Stimulated activated CD8-positive, alpha-beta memory T cell treated with anti-CD3 and anti-CD28 coated beads, Interleukin-7, amount 100 ng/mL, for 4 hours (primary cell): ENCODE results near the gene P2RY6.

Experiments used
- DNase-seq, 2 donors: peaks; one replicate each; pipeline ENCODE4 v3.0.0-alpha.2; 2020; ENCODE audit warnings: low read depth in 2 of 2

Gene P2RY6

DNA sequence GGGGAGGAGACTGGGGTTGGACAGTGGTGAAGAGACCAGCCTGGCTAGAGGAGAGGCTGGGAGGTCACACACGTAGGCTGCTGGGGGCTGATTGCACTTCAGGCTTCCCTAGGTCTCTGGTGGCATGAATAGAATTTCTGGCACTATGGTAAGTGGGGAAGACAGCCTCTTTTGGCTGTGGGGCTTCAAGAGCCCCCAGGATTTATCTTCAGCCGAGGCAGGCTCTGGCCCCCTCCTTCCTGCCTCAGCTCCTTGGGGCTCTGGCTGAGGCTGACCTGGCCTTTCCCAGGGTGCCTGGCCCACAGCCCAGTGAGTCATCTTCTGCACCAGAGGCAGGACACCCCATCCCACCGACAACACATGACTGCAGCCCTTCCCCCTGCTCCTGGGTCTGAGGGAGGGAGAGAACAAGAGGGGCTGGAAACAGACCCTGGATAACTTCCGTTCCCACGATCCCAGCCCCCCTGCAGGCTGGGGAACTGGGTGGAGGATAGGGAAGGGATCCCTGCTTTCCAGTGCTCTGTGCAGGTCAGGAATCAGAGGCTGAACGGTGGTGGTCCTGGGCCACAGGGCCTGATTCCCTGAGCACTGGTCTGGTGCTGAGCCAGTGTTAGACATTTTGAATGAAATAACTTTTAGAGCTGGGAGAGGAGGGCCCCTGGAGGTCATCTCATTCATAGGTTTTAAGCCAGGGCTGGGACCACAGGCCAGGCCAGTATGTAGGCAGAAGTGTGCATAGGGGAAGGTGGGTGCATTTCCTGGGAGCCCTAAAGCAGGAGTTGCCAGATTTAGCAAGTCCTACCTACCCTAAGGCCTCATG lies 62.5 kb downstream of the P2RY6 start:
- no peak for DNase-seq

DNA sequence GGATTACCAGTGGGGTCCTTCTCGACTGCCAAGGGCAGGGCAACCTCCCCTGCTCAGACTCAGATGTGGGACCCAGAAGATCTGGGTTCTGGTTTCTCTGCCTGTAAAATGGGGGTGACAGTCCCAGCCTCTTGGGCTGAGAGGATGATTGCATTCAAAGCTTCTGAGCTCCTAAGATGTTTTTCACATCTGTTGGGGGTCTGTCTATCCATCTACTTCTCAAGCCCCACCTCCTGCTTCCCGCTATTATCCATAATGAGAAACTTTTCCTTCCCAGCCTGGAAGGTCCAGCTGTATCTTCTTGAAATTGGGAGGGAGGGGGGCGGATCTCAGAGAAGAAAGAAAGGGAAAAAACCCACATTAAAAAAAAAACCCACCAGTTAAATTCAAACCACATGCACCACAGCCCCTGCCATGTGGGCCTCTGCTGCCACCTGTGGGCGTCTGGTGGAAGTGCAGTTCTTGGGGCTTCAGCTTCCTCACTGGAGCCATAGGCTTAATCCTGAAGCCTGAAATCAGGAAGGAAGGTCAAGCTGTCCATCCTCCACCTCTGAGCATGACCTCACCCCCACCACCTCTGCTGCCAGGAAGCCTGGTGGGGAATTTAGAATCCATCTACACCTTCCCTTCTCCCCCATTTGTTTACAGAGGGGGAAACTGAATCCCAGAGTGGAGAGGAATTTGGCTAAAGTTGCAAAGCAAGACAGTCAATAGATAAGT lies 63.2 kb downstream of the P2RY6 start:
- peak; percentile 55 to 57 for DNase-seq

DNA sequence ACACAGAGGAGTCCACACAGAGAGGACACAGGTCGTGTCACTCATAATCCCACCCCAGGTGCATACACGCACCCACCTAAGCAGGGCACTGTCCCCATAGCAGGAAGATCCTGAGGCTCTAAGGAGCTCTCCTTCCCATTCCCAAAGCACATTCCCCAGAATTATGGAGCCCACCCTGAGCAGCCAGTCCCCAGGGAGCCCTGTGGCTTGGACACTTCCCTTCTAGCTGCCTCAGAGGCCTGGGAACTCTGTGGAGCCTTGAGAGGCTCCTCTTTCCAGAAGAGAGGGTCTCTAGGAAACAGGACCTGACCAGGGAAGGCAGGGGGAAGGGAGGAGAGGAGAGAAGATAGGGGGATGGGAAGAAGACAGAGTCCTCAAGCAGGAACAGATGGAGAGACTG lies 65.7 kb downstream of the P2RY6 start:
- no peak for DNase-seq

GRCh38 chr11:73338279-73338678 lies 66.1 kb downstream of the P2RY6 start:
- no peak for DNase-seq

GRCh38 chr11:73340164-73340563 lies 68.0 kb downstream of the P2RY6 start:
- no peak for DNase-seq

DNA sequence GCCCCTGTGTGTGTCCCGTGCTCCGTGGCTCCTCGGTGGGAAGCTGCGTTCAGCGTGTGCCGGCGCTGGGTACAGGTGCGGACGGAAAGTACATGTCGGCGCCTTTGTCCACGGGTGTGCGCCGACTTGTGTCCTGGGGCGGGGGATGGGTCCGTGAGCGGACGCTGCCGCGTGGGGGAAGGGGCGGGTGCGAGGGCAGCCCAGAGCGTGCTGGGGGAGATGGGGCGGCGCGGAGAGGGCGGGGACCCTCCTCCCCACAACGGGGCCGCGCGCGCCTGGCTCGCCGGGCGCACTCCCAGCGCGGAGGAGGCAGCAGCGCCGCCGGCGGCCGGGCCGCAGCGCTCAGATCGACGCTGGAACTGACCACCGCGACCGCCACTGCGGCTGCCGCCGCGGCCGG lies 70.5 kb downstream of the P2RY6 start:
- no peak for DNase-seq

DNA sequence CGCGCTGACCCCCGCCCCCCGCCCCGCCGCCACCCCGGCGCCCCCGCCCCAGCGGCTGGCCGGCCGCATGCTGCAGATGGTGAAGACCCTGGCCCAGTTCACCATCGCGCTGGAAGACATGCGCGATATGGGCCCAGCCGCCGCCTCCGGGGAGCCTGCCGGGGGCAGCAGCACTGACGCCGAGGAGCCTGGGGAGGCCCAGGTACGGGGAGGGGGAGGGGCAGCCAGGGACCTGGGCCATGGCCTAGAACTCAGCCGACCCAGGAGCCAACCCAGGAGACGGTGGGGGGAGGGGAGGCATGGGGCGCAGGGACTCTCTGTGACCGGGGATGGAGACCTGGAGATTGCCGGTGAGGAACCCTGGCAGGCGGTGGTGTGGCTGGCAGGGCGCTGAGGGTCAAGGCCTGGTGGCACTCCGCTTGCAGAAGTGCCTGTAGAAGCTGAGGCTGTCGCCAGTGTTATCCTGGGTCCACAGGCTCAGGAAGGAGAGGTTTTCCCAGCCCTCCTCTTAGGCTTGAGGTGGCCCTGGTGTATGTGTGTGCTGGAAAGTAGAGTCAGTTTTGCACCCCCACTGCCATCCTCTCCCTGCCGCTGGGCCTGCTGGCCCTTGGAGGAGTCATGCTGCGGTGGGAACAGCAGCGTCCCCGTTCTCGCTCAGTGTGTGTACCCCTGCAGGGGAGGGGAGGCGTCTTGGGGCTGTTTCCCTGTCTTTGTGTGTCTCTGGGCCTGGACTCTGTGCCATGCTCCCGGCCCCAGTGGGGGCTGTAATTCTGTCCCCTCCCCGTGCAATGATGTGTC lies 71.1 kb downstream of the P2RY6 start:
- DNase-seq: no peak

DNA sequence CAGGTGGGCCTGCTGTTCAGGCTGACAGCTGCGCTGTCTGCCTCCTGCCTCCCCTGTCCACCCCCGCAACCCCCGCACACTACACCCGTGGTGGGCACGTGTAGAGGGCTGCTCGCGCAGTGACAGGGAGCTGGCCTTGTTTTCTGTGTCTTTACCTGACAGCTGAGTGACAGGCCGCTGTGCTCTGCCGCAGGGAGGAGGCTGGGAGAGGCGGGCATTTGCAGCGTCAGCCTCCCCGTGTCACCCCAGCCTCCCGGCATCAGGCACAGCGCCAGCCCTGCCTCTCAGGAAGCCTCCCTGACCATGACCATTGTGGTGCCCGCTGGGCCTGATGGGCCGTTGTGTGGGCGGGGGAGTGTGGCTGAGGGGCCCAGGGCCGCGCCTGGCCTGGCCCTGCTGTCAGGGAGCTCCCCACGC lies 72.1 kb downstream of the P2RY6 start:
- no peak for DNase-seq

DNA sequence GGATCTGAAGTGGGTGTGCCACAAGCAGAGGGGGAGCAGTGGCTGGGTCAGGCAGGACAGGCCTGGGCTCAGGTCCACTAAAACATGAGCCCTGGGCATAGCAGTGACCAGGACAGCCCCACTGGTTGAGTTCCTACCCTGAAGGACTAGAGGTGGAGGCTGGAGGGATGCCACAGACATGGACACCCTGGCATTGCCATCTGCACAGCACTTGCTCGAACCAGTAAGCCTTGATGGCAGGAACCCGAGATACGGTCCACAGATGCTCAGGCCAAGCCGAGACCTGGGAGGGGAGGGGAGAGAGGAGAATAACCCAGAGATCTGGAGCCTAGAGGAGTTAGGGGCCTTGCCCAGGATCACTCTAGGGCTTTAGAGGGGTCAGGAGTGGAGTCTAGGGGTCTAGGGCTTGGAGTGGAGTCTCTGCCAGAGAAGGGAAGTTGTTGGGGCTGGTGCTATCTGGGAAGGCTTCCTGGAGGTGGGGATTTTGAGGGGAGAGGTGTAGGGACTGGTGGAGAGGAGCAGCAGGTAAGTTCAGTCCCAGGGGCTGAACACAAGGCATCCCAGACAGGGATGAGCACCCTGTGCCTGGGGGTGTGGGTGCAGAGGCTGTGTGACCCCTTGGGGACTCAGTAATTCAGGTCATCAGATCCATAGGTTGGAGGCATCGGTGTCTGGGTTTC lies 73.5 kb downstream of the P2RY6 start:
- DNase-seq: no peak

DNA sequence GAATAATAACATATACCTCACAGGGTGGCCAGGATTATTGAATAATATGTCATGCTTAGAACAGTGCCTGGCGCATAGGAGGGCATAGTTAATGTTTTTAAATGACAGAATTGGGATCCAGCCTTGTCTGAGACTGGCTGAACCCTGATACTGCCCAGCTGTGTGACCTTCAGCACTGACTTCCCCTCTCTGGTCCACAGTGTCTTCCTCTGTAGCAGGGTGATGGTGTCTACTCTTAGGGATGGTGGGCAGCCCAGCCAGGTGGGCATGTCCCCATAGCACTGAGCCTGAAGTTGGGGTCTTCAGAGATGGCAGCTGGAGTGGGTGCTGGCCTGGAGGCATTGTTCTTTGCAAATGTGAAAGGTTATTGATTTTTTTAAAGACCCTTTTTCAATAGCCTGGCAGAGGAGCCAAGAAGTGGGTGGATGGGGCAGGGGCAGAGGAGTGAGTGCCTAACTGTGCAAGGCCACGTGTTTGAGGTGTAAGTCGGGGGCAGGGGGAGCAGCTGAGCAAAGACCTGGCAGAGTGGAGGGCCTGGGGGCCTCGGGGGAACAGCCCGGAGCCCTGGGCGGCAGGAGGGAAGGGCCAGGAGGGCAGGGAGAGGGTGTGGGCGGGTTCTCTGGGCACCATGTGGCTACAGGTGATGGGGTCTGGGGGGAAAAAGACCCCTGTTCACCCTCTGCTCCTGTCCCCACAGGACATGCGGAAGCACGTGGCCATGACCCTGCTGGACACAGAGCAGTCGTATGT lies 74.2 kb downstream of the P2RY6 start:
- no peak for DNase-seq

DNA sequence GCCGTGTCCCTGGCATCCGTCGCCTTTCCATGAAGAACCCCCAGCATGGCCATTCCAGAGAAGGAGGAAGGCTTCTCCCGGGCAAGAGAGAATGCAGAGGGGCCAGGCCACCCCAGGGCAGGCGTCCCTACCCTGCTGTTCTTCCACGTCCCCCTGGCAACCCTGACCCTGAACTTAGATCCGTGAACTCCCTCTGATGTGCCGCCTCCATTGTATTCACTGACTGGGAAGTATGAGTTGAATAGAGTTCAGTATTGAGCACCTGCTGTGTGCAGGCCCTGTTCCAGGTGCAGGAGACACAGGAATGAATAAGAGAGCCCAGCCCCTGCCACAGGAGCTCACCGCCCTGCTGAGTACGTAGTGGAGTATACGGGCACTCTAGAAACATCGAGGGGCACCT lies 74.9 kb downstream of the P2RY6 start:
- DNase-seq: no peak
